ENCODE measurements around the gene GREB1L.
"Not testable (repeated sequence)": the region's sequence is repeated elsewhere in the genome, so short reads cannot be mapped to it uniquely, and the experiment has no call there.

GREB1L gene

GRCh38 chr18:21309248-21309647, 67.2 kb downstream of the GREB1L start:
- DNase-seq: no peak

- DNase-seq: not testable (repeated sequence)
These were observed 69.9 kb downstream of the GREB1L start for GRCh38 chr18:21311980-21312379.

GRCh38 chr18:21313576-21313975, 71.5 kb downstream of the GREB1L start:
- no peak for DNase-seq

- no peak for DNase-seq
These were observed 72.7 kb downstream of the GREB1L start for GRCh38 chr18:21314724-21315123.

GRCh38 chr18:21315126-21315525, 73.1 kb downstream of the GREB1L start:
- DNase-seq: not testable (repeated sequence)

- no peak for DNase-seq
These were observed 73.7 kb downstream of the GREB1L start for GRCh38 chr18:21315741-21316197.

GRCh38 chr18:21316296-21316695, 74.3 kb downstream of the GREB1L start:
- no peak for DNase-seq

- DNase-seq: no peak
These were observed 79.7 kb downstream of the GREB1L start for GRCh38 chr18:21321711-21322110.

GRCh38 chr18:21327101-21327500, 85.1 kb downstream of the GREB1L start:
- no peak for DNase-seq

- no peak for DNase-seq
These were observed 88.2 kb downstream of the GREB1L start for GRCh38 chr18:21330122-21330701.

- DNase-seq: no peak
These were observed 89.0 kb downstream of the GREB1L start for GRCh38 chr18:21331065-21331464.

GRCh38 chr18:21335927-21336488, 94.0 kb downstream of the GREB1L start:
- no peak for DNase-seq

- DNase-seq: no peak
These were observed 94.8 kb downstream of the GREB1L start for GRCh38 chr18:21336846-21337245.

GRCh38 chr18:21341141-21341540, 99.1 kb downstream of the GREB1L start:
- no peak for DNase-seq

GRCh38 chr18:21342372-21342771, 100.3 kb downstream of the GREB1L start:
- no peak for DNase-seq

- DNase-seq: no peak
These were observed 102.8 kb downstream of the GREB1L start for GRCh38 chr18:21344860-21345259.

- no peak for DNase-seq
These were observed 103.8 kb downstream of the GREB1L start for GRCh38 chr18:21345840-21346239.

- DNase-seq: no peak
These were observed 117.7 kb downstream of the GREB1L start for GRCh38 chr18:21359746-21360145.

GRCh38 chr18:21361307-21361880, 119.4 kb downstream of the GREB1L start:
- DNase-seq: no peak

GRCh38 chr18:21362831-21363230, 120.8 kb downstream of the GREB1L start:
- DNase-seq: no peak

- no peak for DNase-seq
These were observed 121.3 kb downstream of the GREB1L start for GRCh38 chr18:21363348-21363747.

- DNase-seq: no peak
These were observed 122.4 kb downstream of the GREB1L start for GRCh38 chr18:21364471-21364870.

GRCh38 chr18:21366896-21367295, 124.9 kb downstream of the GREB1L start:
- DNase-seq: no peak

GRCh38 chr18:21369146-21369545, 127.1 kb downstream of the GREB1L start:
- DNase-seq: no peak

- DNase-seq: not testable (repeated sequence)
These were observed 127.6 kb downstream of the GREB1L start for GRCh38 chr18:21369597-21369996.
